Esophagus squamous epithelium (tissue), 5 donors: Measurements from ENCODE around the gene UBE2I. TPM values are rescaled to one million over a fixed set of nuclear protein-coding genes. Genes with fewer than 3 reads are reported as not detected.

Experiments used
- DNase-seq: peaks from one replicate; lab custom pipeline; 2025; lab: John Stamatoyannopoulos, UW
- H3K27ac ChIP-seq, 4 donors: fragments of 200-600 bp; sonication (generic); one replicate each; pipeline ENCODE4 v1.5.1; 2016 to 2019; ENCODE audit warnings: mild to moderate bottlenecking in 1 of 4
- H3K27me3 ChIP-seq, 4 donors: fragments of 200-600 bp; sonication (generic); 1 replicate in 3 of 4; 2 replicates in 1 of 4; pipeline versions ENCODE4 v1.5.1 to v1.6.0; 2017 to 2021; ENCODE audit warnings: antibody characterized with exemption in 1 of 4
- H3K36me3 ChIP-seq, 3 donors: fragments of 200-600 bp; sonication (generic); one replicate each; pipeline ENCODE4 v1.5.1; 2016 to 2019
- H3K4me1 ChIP-seq, 3 donors: fragments of 200-600 bp; sonication (generic); one replicate each; pipeline ENCODE4 v1.5.1; 2017 to 2019
- H3K4me3 ChIP-seq, 4 donors: fragments of 200-600 bp; sonication (generic); 1 replicate in 3 of 4; 2 replicates in 1 of 4; pipeline ENCODE4 v1.5.1; 2016 to 2019; ENCODE audit warnings: mild to moderate bottlenecking in 2 of 4, moderate library complexity in 1 of 4
- H3K9me3 ChIP-seq, 3 donors: fragments of 200-600 bp; sonication (generic); one replicate each; pipeline ENCODE4 v1.5.1; 2016 to 2019
- CTCF ChIP-seq, 6 experiments: fragments of 450-650 bp in 4 of 6; fragments of 200-600 bp in 2 of 6; sonication (generic) in 2 of 6; IDR thresholded peaks; one replicate each; pipeline ENCODE4 v1.5.1; 2016 to 2019; ENCODE audit warnings: antibody characterized with exemption in 6 of 6, mild to moderate bottlenecking in 4 of 6, moderate library complexity in 4 of 6
- POLR2A ChIP-seq, 4 donors: fragments of 450-650 bp; IDR thresholded peaks; one replicate each; pipeline ENCODE4 v1.6.1; 2017; ENCODE audit warnings: antibody characterized with exemption in 4 of 4, mild to moderate bottlenecking in 4 of 4, moderate library complexity in 3 of 4
- WGBS, 2 donors: methylation state at CpG; one replicate each; pipeline ENCODE4 v1.1.5; 2018; 5-methylcytosine and 5-hydroxymethylcytosine counted together
- intact Hi-C: fragments of 100-400 bp; cut with DNase I; formaldehyde crosslinking; loops from one replicate; pipeline ENCODE4 v1.15.0; 2022
- total RNA-seq, 4 donors: library from RNA; depleted of rRNA; stranded (reverse); fragments of >200 nt; gene quantifications; one replicate each; pipeline ENCODE4 v1.1.0, GENCODE V29; 2016
- donor health status: DM: yes; HTN: yes; CAD: no.

The UBE2I gene
- total RNA-seq, 4 donors from 2014 or later: 31.8 to 88.1 (median 76.3) TPM

GRCh38 chr16:1313721-1314369 lies 4.4 kb downstream of the UBE2I start:
- Histone ChIP-seq H3K36me3 (peaks cover 48 to 66% (median 54%) of the 10 kb centered on the region in 3 donors), H3K27ac (no peak overlapping the region), H3K4me1 (peaks cover 24 to 52% (median 36%) of the 10 kb centered on the region in 3 donors), H3K27me3 (no peaks in the 10 kb centered on the region), H3K4me3 (no peak overlapping the region), H3K9me3 (no peaks in the 10 kb centered on the region)
- intact Hi-C loops: no loop called here
- 89 to 90% methylated on average over 2 to 14 of the region's 38 CpGs for WGBS, 2 donors
- no peak for TF ChIP-seq POLR2A (IDR thresholded peaks at IDR 0.05)
- no peak for TF ChIP-seq CTCF (IDR thresholded peaks at IDR 0.05)
- DNase-seq: no peak

- no peak for DNase-seq
- H3K4me1 ChIP-seq: peaks cover 24 to 52% (median 36%) of the 10 kb centered on the region in 3 donors
- no peak overlapping the region for H3K27ac ChIP-seq
- no peaks in the 10 kb centered on the region for H3K27me3 ChIP-seq
- no peak overlapping the region for H3K4me3 ChIP-seq
- TF ChIP-seq CTCF (IDR thresholded peaks at IDR 0.05) (no peak), POLR2A (IDR thresholded peaks at IDR 0.05) (no peak)
- intact Hi-C loops: no loop called here
- no peaks in the 10 kb centered on the region for H3K9me3 ChIP-seq
- WGBS, 2 donors: 77 to 83% methylated on average over 4 to 7 of the region's 28 CpGs
- peaks cover 54 to 73% (median 61%) of the 10 kb centered on the region in 3 donors for H3K36me3 ChIP-seq
Measured at GRCh38 chr16:1314399-1315068, 5.1 kb downstream of the UBE2I start.

GRCh38 chr16:1315081-1316032 lies 5.9 kb downstream of the UBE2I start:
- Histone ChIP-seq H3K4me1 (peaks cover 24 to 49% (median 35%) of the 10 kb centered on the region in 3 donors), H3K9me3 (no peaks in the 10 kb centered on the region), H3K27me3 (no peaks in the 10 kb centered on the region), H3K27ac (no peak overlapping the region), H3K4me3 (no peak overlapping the region), H3K36me3 (peaks cover 63 to 81% (median 69%) of the 10 kb centered on the region in 3 donors)
- no peak for DNase-seq
- 76 to 78% methylated on average over 13 to 17 of the region's 46 CpGs for WGBS, 2 donors
- intact Hi-C loops: no loop called here
- no peak for TF ChIP-seq POLR2A (IDR thresholded peaks at IDR 0.05)

GRCh38 chr16:1316033-1316405 lies 6.6 kb downstream of the UBE2I start:
- H3K4me1 ChIP-seq: peaks cover 17 to 42% (median 29%) of the 10 kb centered on the region in 3 donors
- DNase-seq: no peak
- TF ChIP-seq POLR2A (IDR thresholded peaks at IDR 0.05) (no peak), CTCF (IDR thresholded peaks at IDR 0.05) (no peak)
- intact Hi-C loops: no loop called here
- no peak overlapping the region for H3K27ac ChIP-seq
- H3K27me3 ChIP-seq: no peaks in the 10 kb centered on the region
- peaks cover 69 to 87% (median 76%) of the 10 kb centered on the region in 3 donors for H3K36me3 ChIP-seq
- H3K9me3 ChIP-seq: no peaks in the 10 kb centered on the region
- 85% methylated on average over 8 of the region's 14 CpGs; no CpG with 5 or more reads in 1 of the 2 donors for WGBS, 2 donors
- H3K4me3 ChIP-seq: no peak overlapping the region

GRCh38 chr16:1317479-1318267 lies 8.2 kb downstream of the UBE2I start:
- intact Hi-C loops: no loop called here
- WGBS, 2 donors: 87 to 91% methylated on average over 19 to 21 of the region's 32 CpGs
- DNase-seq: no peak
- no peak overlapping the region for H3K27ac ChIP-seq
- no peak for TF ChIP-seq CTCF (IDR thresholded peaks at IDR 0.05)
- no peak for TF ChIP-seq POLR2A (IDR thresholded peaks at IDR 0.05)
- peaks cover 72 to 99% (median 78%) of the 10 kb centered on the region in 3 donors for H3K36me3 ChIP-seq
- H3K4me1 ChIP-seq: peaks cover 3 to 26% (median 12%) of the 10 kb centered on the region in 3 donors
- H3K9me3 ChIP-seq: no peaks in the 10 kb centered on the region
- no peak overlapping the region for H3K4me3 ChIP-seq
- no peaks in the 10 kb centered on the region for H3K27me3 ChIP-seq
